Hepatocyte (in vitro differentiated cells): ENCODE results near the gene MTG1.

ENCODE experiments used
- CTCF ChIP-seq: fragments of 200-600 bp; sonication (generic); IDR thresholded peaks from 2 replicates; pipeline ENCODE4 v1.5.1; 2016; ENCODE audit warnings: antibody characterized with exemption, mild to moderate bottlenecking; ENCODE audit not compliant: poor library complexity
- EZH2 ChIP-seq: fragments of 200-600 bp; sonication (generic); IDR thresholded peaks from 2 replicates; pipeline ENCODE4 v1.6.1; 2016; ENCODE audit warnings: antibody characterized with exemption, mild to moderate bottlenecking, borderline replicate concordance

GRCh38 chr10:133344236-133344635 lies 49.7 kb upstream of the MTG1 start:
- no peak for TF ChIP-seq CTCF
- TF ChIP-seq EZH2: no peak
